Activated naive CD4-positive, alpha-beta T cell treated with anti-CD3 and anti-CD28 coated beads, Interleukin-2, amount 50 U/mL, for 16 hours (primary cell): Measurements from ENCODE around the gene SLC35B4.
A peak's percentile ranks its signal among the peaks of the same experiment; 100 is the strongest.
"Not testable (repeated sequence)": the region's sequence is repeated elsewhere in the genome, so short reads cannot be mapped to it uniquely, and the experiment has no call there.

Experiments used
- DNase-seq: peaks from one replicate; pipeline ENCODE4 v3.0.0-alpha.2; 2020

Gene SLC35B4

GRCh38 chr7:134330974-134331373 is 14.2 kb upstream of the SLC35B4 start:
- no peak for DNase-seq

- no peak for DNase-seq
Measured at GRCh38 chr7:134329614-134330346, 13.1 kb upstream of the SLC35B4 start.

GRCh38 chr7:134328900-134329299 is 12.2 kb upstream of the SLC35B4 start:
- DNase-seq, result no peak

GRCh38 chr7:134327896-134328295 is 11.2 kb upstream of the SLC35B4 start:
- peak; percentile 49 for DNase-seq

- DNase-seq, result no peak
Measured at GRCh38 chr7:134324107-134324506, 7.4 kb upstream of the SLC35B4 start.

GRCh38 chr7:134320201-134320600 is 3.5 kb upstream of the SLC35B4 start:
- no peak for DNase-seq

GRCh38 chr7:134318443-134318842 is 1.7 kb upstream of the SLC35B4 start:
- no peak for DNase-seq

GRCh38 chr7:134317434-134317833 is 704 bp upstream of the SLC35B4 start:
- no peak for DNase-seq

- DNase-seq, result no peak
Measured at GRCh38 chr7:134315679-134316538, 821 bp downstream of the SLC35B4 start.

- no peak for DNase-seq
Measured at GRCh38 chr7:134313543-134313942, 3.2 kb downstream of the SLC35B4 start.

- no peak for DNase-seq
Measured at GRCh38 chr7:134312717-134313116, 4.0 kb downstream of the SLC35B4 start.

- no peak for DNase-seq
Measured at GRCh38 chr7:134311807-134312206, 4.9 kb downstream of the SLC35B4 start.

GRCh38 chr7:134308548-134308947 is 8.2 kb downstream of the SLC35B4 start:
- no peak for DNase-seq

GRCh38 chr7:134307320-134307719 is 9.4 kb downstream of the SLC35B4 start:
- no peak for DNase-seq

GRCh38 chr7:134302120-134302519 is 14.6 kb downstream of the SLC35B4 start:
- no peak for DNase-seq

- no peak for DNase-seq
Measured at GRCh38 chr7:134301592-134301991, 15.1 kb downstream of the SLC35B4 start.

- no peak for DNase-seq
Measured at GRCh38 chr7:134300988-134301387, 15.7 kb downstream of the SLC35B4 start.

- DNase-seq, result no peak
Measured at GRCh38 chr7:134298902-134299683, 17.6 kb downstream of the SLC35B4 start.

GRCh38 chr7:134297489-134297888 is 19.2 kb downstream of the SLC35B4 start:
- DNase-seq, result no peak

GRCh38 chr7:134295982-134296381 is 20.7 kb downstream of the SLC35B4 start:
- not testable (repeated sequence) for DNase-seq

GRCh38 chr7:134293002-134293740 is 23.6 kb downstream of the SLC35B4 start:
- no peak for DNase-seq

- DNase-seq, result no peak
Measured at GRCh38 chr7:134290286-134290685, 26.4 kb downstream of the SLC35B4 start.

- DNase-seq, result no peak
Measured at GRCh38 chr7:134289841-134290240, 26.9 kb downstream of the SLC35B4 start.
